Lung (tissue), 10 donors: ENCODE results near the gene RABL2B. TPM values are rescaled to one million over a fixed set of nuclear protein-coding genes. Genes with fewer than 3 reads are reported as not detected.
"Not testable (repeated sequence)": the region's sequence is repeated elsewhere in the genome, so short reads cannot be mapped to it uniquely, and the experiment has no call there.

Experiments used
- ATAC-seq: fragments of 200-7000 bp; cut with Tn5 transposase; one replicate; pipeline ENCODE4 v1.9.1; 2020; ENCODE audit warnings: moderate number of reproducible peaks; ENCODE audit not compliant: insufficient read depth, low FRiP score
- DNase-seq, 3 donors: peaks; one replicate each; pipeline ENCODE4 v3.0.0-alpha.2; 2013 to 2017
- H3K27ac ChIP-seq, 2 donors: one replicate each; pipeline ENCODE4 v1.5.1; 2013; ENCODE audit warnings: mild to moderate bottlenecking in 2 of 2, moderate library complexity in 2 of 2, control low read depth in 1 of 2, inconsistent platforms in 1 of 2, low read depth in 1 of 2, low read length in 1 of 2
- H3K27me3 ChIP-seq, 3 donors: one replicate each; pipeline ENCODE4 v1.5.1; 2013; ENCODE audit warnings: low read length in 2 of 3; ENCODE audit not compliant: control insufficient read depth in 3 of 3, insufficient read depth in 3 of 3
- H3K36me3 ChIP-seq, 4 donors: one replicate each; pipeline ENCODE4 v1.5.1; 2013; ENCODE audit warnings: low read length in 4 of 4, mild to moderate bottlenecking in 1 of 4, moderate library complexity in 1 of 4; ENCODE audit not compliant: control insufficient read depth in 4 of 4, insufficient read depth in 4 of 4
- H3K4me1 ChIP-seq, 5 donors: one replicate each; pipeline ENCODE4 v1.5.1; 2013; ENCODE audit warnings: low read length in 5 of 5, mild to moderate bottlenecking in 2 of 5, moderate library complexity in 1 of 5; ENCODE audit not compliant: control insufficient read depth in 5 of 5, insufficient read depth in 5 of 5
- H3K4me3 ChIP-seq: one replicate; pipeline ENCODE4 v1.5.1; 2013; ENCODE audit warnings: mild to moderate bottlenecking, control low read depth, moderate library complexity
- H3K9ac ChIP-seq, 2 donors: one replicate each; pipeline ENCODE4 v1.5.1; 2013; ENCODE audit warnings: low read length in 2 of 2, control low read depth in 1 of 2; ENCODE audit not compliant: insufficient read depth in 1 of 2
- H3K9me3 ChIP-seq, 4 donors: one replicate each; pipeline ENCODE4 v1.5.1; 2013; ENCODE audit warnings: low read length in 3 of 4, mild to moderate bottlenecking in 1 of 4, moderate library complexity in 1 of 4; ENCODE audit not compliant: control insufficient read depth in 4 of 4, insufficient read depth in 3 of 4
- WGBS, 2 donors: extraction: QIAGEN DNeasy Blood & Tissue Kit; methylation state at CpG; one replicate each; pipeline ENCODE4 v1.1.7; 2013; 5-methylcytosine and 5-hydroxymethylcytosine counted together
- polyA plus RNA-seq, 2 donors: library from polyadenylated mRNA; stranded (reverse); fragments of 200-250 nt; gene quantifications; one replicate each; pipeline ENCODE4 v1.2.1, GENCODE V29; 2013
- total RNA-seq, 2 donors: library from RNA; depleted of rRNA in 1 of 2; stranded (reverse); fragments of >200 nt in 1 of 2; gene quantifications; one replicate each; pipeline ENCODE4 v1.2.1, GENCODE V29; 2014 to 2021
- donor health status: Bipolar disorder and iron deficiency.
- donor health status: healthy.
- donor health status: DM: yes; HTN: yes; CAD: no.

The RABL2B gene
- total and polyA plus RNA-seq, 4 donors = 25.1 to 53.4 (median 32.5) TPM

GRCh38 chr22:50764288-50764687 lies 19.1 kb downstream of the RABL2B start:
- DNase-seq, H3K4me1 ChIP-seq, H3K27ac ChIP-seq, H3K9me3 ChIP-seq, H3K36me3 ChIP-seq, ATAC-seq, H3K4me3 ChIP-seq, H3K27me3 ChIP-seq, H3K9ac ChIP-seq: not testable (repeated sequence)
- WGBS, 2 donors = 77 to 83% methylated on average over 3 of the region's 3 CpGs

GRCh38 chr22:50761829-50762228 lies 21.6 kb downstream of the RABL2B start:
- not testable (repeated sequence) for DNase-seq, H3K27me3 ChIP-seq, H3K27ac ChIP-seq, H3K9me3 ChIP-seq, H3K4me1 ChIP-seq, H3K9ac ChIP-seq, H3K36me3 ChIP-seq, H3K4me3 ChIP-seq, ATAC-seq
- 92 to 96% methylated on average over 2 of the region's 2 CpGs for WGBS, 2 donors

GRCh38 chr22:50759597-50760341 lies 23.7 kb downstream of the RABL2B start:
- 64 to 86% methylated on average over 8 to 9 of the region's 10 CpGs for WGBS, 2 donors
- H3K4me3 ChIP-seq, ATAC-seq, H3K36me3 ChIP-seq, H3K4me1 ChIP-seq, H3K9ac ChIP-seq, H3K9me3 ChIP-seq, H3K27me3 ChIP-seq, DNase-seq, H3K27ac ChIP-seq: not testable (repeated sequence)

- ATAC-seq, H3K27ac ChIP-seq, H3K36me3 ChIP-seq, H3K4me1 ChIP-seq, H3K27me3 ChIP-seq, H3K9me3 ChIP-seq: not testable (repeated sequence)
- Histone ChIP-seq H3K9ac (peak overlapping the region in 1 of 2 donors; percentile 42), H3K4me3 (peak overlapping the region; percentile 14)
- 18 to 19% methylated on average over 22 to 24 of the region's 24 CpGs for WGBS, 2 donors
- DNase-seq = peak; percentile 29 to 36 (median 29)
Measured at GRCh38 chr22:50756949-50757491, 26.4 kb downstream of the RABL2B start.

- not testable (repeated sequence) for H3K36me3 ChIP-seq, H3K4me3 ChIP-seq
Measured at GRCh38 chr22:50756406-50756805, 27.0 kb downstream of the RABL2B start.

GRCh38 chr22:50755251-50755650 lies 28.2 kb downstream of the RABL2B start:
- not testable (repeated sequence) for DNase-seq, H3K27me3 ChIP-seq, ATAC-seq, H3K36me3 ChIP-seq, H3K27ac ChIP-seq, H3K9ac ChIP-seq, H3K4me1 ChIP-seq, H3K4me3 ChIP-seq, H3K9me3 ChIP-seq
- 87 to 94% methylated on average over 20 of the region's 20 CpGs for WGBS, 2 donors

More at GRCh38 chr22:50756406-50756805, 27.0 kb downstream of the RABL2B start:
- H3K27me3 ChIP-seq, H3K4me1 ChIP-seq, DNase-seq, H3K27ac ChIP-seq, H3K9ac ChIP-seq, H3K9me3 ChIP-seq, ATAC-seq: not testable (repeated sequence)
- 28 to 34% methylated on average over 5 to 9 of the region's 9 CpGs for WGBS, 2 donors

- not testable (repeated sequence) for H3K9me3 ChIP-seq, H3K4me3 ChIP-seq, DNase-seq, H3K36me3 ChIP-seq, H3K27me3 ChIP-seq, H3K9ac ChIP-seq, ATAC-seq, H3K4me1 ChIP-seq, H3K27ac ChIP-seq
- WGBS, 2 donors = 84 to 86% methylated on average over 9 of the region's 9 CpGs
Measured at GRCh38 chr22:50749302-50750074, 33.9 kb downstream of the RABL2B start.

- not testable (repeated sequence) for H3K36me3 ChIP-seq, H3K9ac ChIP-seq
- 79 to 85% methylated on average over 11 to 13 of the region's 13 CpGs for WGBS, 2 donors
Measured at GRCh38 chr22:50748630-50749029, 34.8 kb downstream of the RABL2B start.

More at GRCh38 chr22:50748630-50749029, 34.8 kb downstream of the RABL2B start:
- H3K27ac ChIP-seq, H3K9me3 ChIP-seq, H3K4me3 ChIP-seq, H3K4me1 ChIP-seq, ATAC-seq, DNase-seq, H3K27me3 ChIP-seq: not testable (repeated sequence)
